EH (cell line): ENCODE results near the gene KCNMA1.

Source experiments
- DNase-seq: peaks from one replicate; pipeline ENCODE4 v3.0.0-alpha.2; 2015; ENCODE audit warnings: low read depth

Gene KCNMA1

DNA sequence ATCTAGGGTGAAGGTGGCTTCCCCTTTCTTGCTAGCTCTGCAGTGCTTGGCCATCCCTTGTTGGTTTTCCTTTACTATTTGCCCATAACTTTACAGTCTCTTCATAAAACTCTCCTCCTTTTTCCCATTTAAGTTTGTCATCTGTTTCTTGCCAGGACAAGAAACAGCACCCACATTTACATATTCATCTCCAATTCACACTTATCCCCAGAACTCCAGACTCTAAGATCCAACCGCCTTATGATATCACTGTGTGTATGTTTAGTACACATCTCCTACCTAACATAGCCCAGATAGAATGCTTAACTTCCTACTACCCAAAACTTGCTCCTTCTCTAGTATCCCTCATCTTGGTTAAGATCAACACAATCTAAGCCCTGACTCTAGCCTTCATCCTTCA, 622.2 kb downstream of the KCNMA1 start:
- DNase-seq: no peak

DNA sequence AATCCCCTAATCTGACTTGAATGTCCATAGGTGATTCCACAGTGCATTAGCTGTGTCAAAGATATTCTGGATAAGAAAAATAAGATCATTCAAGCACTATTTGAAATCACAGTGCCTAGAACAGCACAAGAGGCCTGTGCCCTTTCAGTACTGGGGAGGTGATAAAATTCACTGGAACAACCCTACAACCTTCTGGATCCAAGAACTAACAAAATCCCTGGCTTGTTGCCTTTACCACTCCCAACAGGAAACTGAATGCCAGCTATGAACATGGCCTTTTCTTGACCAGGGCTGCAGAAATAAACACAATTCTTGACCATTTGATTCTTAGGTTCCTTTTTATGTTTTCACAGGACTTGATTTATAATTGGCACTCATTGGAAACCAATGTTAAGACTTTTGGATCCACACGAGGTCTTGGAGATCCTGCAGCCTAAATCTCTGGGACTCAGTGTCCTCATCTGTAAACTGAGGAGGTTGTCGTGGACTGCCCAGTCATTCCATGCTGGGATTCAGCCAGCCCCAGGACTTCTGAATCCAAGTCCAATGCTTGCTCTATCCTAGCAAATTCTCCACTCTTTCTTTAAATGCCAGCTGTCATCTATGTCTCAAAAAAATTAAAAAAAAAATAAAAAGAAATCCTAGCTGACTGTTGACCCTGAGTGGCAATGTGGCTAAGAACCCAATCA, 624.7 kb downstream of the KCNMA1 start:
- DNase-seq: no peak

DNA sequence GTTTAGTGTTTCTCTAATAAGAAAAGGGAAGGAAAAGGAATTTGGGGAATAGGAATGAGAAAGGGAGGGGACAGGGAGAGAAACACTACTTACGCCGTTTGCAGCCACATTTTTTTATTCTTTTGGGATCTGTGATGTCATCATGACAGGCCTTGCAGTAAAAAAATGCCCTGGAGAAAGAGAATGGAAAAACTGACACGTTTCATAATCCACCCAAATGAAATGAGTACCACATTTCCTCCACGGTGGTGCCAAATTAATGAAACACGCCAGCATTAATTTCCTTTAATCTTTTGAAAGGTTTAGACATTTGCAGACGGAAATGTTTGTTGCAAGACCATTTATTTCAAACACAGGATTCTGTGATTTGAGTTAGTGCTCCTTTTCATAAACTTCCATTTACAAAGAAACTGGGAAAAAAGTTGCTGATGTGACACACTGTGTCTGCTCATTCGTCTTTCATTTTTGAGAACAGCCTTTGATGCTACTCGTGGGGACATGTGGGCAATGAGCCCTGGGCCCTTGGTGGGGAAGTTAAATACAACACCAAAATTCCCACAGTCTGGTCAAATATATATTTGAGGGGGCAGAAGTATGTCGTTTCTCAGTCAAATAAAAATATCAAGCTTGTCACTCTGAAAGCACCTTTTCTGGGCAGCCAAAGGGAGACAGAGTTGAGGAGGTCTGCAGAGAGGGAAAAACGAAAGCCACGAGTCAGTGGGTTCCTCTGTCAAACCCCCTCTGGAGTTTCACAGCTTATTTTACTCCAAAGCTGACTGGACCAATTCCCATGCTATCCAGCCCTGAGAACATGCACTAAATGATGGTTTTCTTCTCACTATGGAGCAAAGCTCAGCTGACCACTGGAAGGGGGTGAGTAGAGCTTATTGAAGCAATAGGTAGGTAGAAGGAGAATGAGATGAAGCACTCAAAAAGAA, 625.5 kb downstream of the KCNMA1 start:
- DNase-seq: peak; percentile 28

DNA sequence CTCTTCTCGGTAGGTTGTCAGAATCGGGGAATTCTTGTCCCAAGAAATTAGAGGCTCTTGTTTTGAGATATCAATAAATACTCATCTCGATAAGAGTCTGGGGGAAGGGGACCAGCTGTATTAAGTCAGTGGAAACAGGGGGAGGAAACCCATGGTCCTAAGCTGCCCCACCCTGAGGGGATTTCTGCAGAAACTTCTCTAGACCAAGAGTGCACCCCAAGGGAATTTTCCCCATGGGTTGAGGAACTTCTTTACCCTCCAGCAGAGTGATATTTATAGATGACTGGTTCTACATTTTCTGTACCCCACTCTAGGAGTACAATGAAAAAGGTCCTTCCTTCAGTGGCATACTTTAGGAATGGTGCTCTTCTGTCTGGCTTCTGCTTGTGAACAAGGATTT, 627.2 kb downstream of the KCNMA1 start:
- DNase-seq: no peak

DNA sequence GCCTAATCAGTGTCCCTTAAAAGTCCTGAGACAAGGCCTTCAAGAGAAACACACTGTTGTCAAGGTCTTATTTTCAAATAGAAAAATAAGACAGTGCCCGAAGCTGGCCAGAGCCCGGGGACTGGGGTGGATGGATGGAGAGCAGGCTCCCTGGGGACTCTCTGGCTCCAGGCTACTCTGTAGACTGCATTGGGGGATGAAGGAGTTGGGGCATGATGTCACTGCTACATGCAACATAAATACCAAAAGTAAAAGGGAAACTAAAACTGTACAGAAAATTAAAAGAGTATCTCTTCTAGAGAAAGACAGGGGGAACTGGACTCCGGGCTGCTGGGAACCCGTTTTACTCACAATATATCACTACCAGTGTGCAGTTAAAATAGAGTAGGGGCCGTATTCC, 629.8 kb downstream of the KCNMA1 start:
- peak; percentile 28 for DNase-seq

DNA sequence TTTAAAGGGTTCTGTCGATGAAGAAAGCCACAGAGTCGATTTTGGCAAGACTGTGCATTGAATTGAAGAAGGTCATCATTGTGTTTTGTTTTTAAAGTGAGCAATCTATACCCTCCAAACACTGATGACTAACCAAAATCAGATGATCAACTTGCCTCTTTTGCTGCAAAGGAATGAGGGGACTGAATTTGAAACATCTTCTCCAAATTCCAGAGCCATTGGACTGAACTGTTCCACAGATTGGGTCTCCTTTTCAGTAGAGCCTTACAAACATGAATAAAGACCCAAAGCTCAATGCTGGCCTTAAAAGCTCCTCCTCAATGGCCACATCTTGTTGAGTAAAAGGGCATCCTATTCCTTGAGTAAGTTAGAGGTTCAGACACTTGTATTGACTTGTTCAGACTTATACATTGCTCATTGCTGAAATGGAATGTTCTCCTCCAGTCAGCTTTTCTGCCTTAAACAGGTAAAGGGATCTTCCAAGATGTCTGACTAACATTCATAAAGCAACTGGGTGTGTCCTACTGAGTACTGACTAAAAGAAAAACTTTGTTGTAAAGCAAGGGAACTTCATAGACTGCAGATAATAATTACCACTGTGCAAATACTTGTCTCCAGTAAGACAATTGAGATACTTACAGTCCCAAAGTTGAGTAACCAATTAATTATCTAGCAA, 630.6 kb downstream of the KCNMA1 start:
- DNase-seq: peak; percentile 32

DNA sequence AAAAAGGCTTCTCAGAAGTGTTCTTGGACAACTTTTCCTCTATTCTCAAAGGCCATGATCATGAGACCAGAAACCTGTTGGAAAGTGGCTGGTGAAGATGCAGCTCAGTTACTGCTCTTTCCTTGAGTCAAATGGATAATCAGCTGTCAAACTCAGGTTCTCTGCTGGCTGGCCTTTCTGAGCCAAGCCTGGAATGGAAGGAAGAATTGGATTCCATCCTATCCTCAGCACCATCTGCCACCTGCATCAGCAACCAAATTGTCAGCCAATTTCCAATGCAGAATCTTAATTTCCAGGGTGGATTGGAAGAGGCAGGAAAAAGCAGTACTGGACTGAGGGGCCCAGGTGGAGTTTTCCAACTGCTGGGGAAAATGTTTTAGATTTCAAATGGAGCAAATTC, 631.7 kb downstream of the KCNMA1 start:
- DNase-seq: no peak

DNA sequence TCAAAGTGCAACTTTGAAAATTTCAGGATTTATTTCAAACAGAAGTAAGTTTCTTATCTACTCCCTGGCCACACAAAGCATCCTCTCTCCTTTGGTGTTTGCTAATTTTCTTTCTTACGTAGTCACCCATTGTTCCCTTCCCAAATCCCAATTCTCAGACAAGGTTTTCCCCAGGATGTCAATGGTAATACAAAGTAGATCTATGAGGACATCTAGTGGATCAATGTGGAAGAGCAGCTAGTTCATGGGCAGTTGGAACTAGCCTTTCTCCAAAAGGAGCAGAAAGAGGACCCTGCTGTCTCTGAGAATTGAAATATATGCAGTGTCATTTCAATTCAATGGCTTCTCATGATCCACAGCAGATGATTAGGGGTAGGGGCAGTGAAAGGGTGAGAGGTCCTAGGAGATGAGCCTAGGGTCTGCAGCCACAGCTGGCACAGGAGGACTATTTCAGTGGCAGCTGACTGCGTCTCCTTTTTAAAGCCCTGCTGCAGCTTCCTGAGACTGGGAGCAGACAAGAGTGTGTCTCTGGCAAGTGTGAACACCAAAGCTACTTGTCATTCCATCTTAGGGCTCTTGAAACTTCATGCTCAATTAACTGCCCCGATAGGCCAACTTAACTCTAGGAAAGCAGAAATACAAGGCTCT, 632.6 kb downstream of the KCNMA1 start:
- DNase-seq: peak; percentile 68

DNA sequence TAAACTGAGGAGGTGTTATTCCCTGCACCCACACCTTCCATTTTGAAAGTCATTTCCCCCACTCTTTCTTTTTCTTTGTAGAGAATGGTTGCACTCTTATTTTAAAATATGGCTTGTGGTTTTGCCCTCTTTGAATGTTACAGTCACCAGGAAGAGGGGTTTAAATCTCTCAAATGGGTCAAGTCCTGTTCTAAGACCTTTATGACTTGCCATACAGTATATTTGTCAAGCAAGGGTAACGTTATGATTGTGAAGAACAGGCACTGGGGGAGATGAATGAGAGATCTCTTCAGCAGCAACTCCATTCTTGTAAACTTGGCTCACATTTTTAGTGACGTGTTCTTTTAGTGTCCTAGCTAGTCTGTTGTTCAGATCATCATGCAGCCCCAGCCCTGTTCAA, 634.7 kb downstream of the KCNMA1 start:
- DNase-seq: no peak

DNA sequence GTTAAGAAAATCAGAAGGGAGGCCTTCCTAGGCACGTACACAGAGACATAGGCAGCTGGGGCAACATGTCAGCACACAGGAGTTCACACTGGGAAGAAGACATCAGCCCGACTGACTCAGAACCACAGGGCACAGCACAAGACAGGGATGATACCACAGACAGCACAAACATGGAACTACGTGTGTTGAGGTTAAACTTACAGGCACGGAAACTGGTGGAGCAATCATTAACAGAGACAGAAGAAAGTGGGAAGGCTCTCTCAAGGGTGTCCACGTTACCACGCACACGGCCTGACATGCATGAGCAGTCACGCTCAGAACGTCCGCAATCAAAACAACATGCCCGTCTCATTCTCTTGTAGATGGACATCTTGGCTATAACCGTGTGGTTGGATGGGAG, 636.4 kb downstream of the KCNMA1 start:
- no peak for DNase-seq

DNA sequence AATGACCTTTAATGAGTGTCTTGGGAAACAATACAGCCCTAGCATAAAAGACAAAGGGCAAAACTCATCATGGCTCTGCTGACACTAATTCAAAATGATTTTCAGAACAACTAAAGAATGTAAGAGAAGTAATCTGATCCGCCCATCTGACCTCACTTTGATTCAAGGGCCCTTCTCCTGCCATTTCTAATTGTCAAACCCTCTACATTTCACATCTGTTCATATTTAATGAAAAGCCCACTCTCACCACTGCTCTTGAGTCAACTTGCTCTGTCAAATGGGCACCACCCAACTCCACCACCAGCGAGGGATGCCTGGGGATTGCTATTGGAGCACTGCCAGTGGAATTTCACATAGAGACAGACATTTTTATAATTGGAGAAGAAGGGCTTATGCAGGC, 639.2 kb downstream of the KCNMA1 start:
- DNase-seq: peak; percentile 18

DNA sequence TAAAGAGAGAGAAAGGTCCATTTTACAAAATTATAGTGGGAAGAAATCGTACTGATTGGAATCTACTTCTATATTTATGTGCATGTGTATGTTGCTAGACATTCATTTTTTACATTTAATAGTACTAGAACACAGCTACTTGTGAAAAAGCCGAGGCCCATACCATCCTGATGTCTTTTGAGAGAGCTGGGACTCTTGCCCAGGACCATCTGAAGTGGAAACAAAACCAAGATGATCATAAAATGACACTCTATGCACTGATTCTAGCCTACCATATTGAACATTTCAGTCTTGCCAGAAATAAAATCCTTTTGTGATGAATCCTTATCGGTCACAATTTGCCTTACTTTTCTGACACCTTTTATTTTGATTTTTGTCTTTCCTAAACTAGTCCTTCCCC, 640.0 kb downstream of the KCNMA1 start:
- DNase-seq: no peak

DNA sequence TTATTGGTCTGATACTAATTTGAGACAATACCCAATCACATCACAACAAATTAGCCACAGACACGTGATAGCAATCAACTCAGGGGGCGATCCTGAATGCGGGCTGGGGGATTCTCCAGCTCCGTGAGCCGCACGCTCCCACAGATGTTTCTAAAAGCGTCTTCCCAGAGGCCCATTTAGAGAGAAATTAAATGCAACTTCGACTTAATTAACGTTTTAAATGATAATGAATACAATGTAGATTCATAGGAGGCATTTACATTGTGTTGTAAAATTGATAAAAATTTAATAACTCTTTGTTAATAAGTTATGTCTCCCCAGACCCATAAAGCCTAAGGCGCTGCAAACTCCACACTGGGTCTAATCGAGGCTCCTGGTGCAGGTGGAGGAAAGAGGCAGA, 642.6 kb downstream of the KCNMA1 start:
- DNase-seq: no peak

DNA sequence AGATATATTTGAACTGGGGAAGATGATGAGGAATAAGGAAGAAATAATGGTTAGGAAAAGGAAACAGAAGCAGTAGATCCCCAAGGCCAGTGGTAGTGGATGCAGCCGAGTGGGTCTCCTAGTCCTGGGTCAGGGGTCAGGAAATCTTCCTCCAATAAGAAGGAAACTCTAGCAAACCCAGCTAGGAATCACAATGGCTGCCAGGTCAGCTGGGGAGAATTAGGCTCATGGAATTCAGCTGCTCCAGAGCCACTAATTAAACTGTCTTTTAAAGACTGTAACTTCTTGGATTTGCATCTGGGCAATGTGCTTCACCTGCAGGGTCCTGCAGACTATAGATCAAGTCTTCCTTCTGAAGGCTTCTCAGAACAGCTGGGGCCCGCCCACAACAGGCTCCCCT, 644.4 kb downstream of the KCNMA1 start:
- DNase-seq: no peak

DNA sequence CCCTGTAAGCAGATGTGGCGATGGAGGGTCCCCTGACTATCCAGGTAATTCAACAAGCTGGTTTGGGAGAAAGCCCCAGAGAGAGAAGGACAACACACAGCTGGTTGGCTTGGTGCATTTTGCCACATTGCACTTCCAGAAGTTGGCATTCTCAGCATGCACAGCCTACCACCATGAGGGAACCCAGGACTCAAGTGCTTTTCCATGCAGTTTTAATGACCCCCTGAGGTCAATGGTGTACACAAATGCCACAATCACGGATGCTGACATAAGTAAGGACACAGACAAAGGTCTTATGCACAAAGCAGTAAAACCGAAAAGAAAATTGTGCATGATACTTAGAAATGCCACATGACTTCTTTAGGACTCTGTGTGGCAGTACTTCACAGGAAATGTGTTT, 645.1 kb downstream of the KCNMA1 start:
- no peak for DNase-seq

DNA sequence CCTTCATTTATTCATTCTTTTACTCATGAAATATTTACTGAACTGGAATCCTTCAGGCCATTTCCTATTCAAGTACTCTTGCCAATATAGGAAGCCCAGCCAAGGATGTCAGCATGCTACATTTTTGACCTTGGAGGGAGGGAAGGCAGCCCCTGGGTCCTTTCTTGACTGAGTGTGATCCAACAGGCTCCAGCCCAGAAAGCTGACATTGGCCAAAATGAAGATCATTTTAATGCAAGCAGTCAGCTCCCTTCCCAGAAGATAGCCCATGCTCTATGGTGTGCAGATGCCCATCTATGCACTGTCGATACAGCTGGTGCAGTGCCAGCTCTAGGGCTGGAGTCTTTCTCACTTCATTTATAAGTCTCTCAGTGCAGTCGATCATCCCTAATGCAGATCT, 646.0 kb downstream of the KCNMA1 start:
- DNase-seq: no peak

DNA sequence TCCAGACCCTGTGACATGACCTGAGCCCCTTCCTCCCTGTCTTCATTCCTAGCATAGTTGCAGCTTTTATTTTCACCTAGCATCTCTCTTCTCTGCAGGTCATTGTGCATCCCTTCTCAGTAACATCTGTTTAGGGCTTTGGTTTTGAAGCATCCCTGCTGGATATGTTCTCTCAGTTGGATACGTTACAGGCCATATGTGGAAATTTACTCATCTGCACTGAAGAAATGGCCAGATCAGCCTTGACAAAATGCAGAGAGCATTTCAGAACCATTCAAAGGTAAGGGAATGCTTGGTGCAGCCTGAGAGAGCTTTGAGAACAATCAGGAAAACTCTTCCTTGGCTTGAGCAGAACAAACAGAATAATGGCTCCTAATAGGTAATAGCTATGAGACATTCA, 647.0 kb downstream of the KCNMA1 start:
- no peak for DNase-seq

DNA sequence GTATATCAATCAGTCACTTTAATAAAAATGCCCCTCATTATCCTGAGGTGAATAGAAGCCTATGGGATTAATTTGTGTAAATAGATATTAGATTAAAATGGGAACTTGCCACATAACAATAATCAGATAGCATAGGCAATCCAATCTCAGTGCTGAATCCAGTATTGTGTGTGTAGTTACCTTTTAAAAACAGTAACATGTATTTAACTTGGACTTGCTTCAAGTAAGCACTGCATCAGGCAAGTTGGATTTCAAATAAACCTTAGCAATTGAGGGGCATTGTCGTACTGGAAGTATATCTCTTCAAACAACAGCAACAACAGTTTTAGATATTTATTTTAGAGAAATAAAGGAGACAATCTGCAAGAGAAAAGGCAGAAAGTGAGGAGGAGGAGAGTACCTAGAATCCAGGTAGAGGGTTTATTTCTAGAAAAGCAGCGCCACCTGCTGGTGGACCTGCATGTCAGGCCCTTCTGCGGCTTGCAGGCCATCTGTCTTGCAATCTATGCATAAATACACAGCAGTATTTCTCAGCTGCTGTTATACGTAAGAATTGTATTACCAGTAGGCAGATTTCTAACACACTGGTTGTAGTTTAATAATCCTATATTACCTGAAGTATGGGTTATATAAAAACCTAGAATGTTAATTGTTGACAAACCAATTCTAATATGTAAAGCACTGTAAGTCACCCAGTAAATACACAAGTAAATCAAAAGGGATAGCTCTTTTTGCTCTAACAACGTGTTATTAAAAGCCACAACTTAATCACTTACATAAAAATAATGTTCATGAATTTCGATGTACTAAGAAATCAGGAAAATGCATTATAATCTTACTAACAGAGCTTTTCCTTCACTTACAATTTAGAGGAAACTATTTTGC, 652.8 kb downstream of the KCNMA1 start:
- peak; percentile 71 for DNase-seq

DNA sequence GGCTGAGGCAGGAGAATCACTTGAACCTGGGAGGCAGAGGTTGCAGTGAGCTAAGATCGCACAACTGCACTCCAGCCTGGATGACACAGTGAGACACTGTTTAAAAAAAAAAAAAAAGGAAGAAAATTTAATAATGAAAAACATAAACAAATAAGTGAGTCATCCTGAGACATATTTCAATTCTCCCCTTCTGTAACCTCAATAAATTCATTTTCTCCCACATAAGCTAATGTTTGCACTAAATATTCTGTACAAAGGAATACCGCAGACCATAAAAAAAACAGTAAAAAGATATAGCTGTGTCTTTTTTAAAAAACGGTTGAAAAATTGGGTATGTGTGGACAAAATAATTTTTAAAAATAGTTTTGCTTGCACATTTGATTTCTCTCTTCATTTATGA, 654.0 kb downstream of the KCNMA1 start:
- DNase-seq: no peak

DNA sequence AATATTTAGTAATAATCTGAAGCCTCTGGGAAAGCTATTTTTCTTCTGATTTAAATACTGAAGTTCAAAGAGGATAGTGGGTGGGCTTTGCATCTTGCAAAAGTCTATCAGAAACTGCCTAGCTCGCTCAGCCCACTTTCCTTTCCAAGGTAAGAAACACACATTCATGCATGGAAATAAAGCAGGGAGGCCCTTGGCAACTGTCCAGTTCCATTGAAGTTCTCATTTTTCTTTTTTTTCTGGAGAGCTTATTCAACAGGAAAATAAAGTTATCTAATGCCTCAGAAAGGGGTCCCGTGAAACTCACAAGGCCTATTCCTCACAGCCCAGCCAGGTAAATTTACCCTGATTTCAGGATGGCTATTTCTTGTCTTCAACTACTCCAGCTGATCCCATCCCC, 654.9 kb downstream of the KCNMA1 start:
- DNase-seq: no peak

DNA sequence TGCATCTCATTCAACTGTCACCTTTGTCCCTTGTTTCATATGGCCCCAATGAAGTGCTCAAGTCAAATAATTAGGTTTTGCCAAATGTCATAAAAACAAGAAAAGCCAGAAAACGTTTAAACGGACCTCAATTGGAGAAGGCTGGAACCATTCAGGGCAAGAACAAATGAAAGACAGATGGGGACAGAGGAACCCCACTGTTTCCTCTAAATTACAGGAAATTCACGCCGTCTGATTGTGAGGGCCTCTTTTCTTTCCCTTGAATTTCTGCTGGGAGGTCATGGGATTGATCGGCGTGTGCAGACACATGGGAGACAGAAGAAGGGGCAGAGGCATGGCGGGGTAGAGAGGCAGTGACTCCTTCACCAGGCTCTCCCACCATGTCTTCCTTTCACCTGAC, 656.4 kb downstream of the KCNMA1 start:
- no peak for DNase-seq
